Kidney capillary endothelial cell (primary cell): Measurements from ENCODE around the gene PDE1A.

Experiments used
- DNase-seq: peaks from one replicate; pipeline ENCODE4 v3.0.0-alpha.2; 2018; ENCODE audit warnings: low spot score

PDE1A gene

GRCh38 chr2:182426918-182427240 is at the start of gene PDE1A:
TSS of gene PDE1A (minus strand) at chr2:182427036.
- DNase-seq: no peak

GRCh38 chr2:182473635-182474034 is 46.8 kb upstream of the PDE1A start:
- DNase-seq: no peak

- DNase-seq: no peak
These were observed 36.9 kb upstream of the PDE1A start for GRCh38 chr2:182463760-182464159.

GRCh38 chr2:182456784-182457183 is 29.9 kb upstream of the PDE1A start:
- DNase-seq: no peak

GRCh38 chr2:182452456-182452990 is 25.7 kb upstream of the PDE1A start:
- no peak for DNase-seq

- DNase-seq: no peak
These were observed 21.5 kb upstream of the PDE1A start for GRCh38 chr2:182448371-182448770.

- DNase-seq: no peak
These were observed 21.0 kb upstream of the PDE1A start for GRCh38 chr2:182447863-182448262.

GRCh38 chr2:182447163-182447562 is 20.3 kb upstream of the PDE1A start:
- no peak for DNase-seq

- DNase-seq: no peak
These were observed 19.3 kb upstream of the PDE1A start for GRCh38 chr2:182446087-182446486.

- DNase-seq: no peak
These were observed 18.6 kb upstream of the PDE1A start for GRCh38 chr2:182445391-182445965.

- DNase-seq: no peak
These were observed 18.0 kb upstream of the PDE1A start for GRCh38 chr2:182444806-182445205.

GRCh38 chr2:182444170-182444569 is 17.3 kb upstream of the PDE1A start:
- DNase-seq: no peak

- no peak for DNase-seq
These were observed 9.4 kb upstream of the PDE1A start for GRCh38 chr2:182436252-182436651.

GRCh38 chr2:182435754-182436153 is 8.9 kb upstream of the PDE1A start:
- no peak for DNase-seq

GRCh38 chr2:182432051-182432450 is 5.2 kb upstream of the PDE1A start:
- no peak for DNase-seq

GRCh38 chr2:182428476-182428875 is 1.6 kb upstream of the PDE1A start:
- DNase-seq: no peak

GRCh38 chr2:182426082-182426917 is 536 bp downstream of the PDE1A start:
- DNase-seq: no peak

- no peak for DNase-seq
These were observed 4.0 kb downstream of the PDE1A start for GRCh38 chr2:182422864-182423263.

GRCh38 chr2:182420669-182421068 is 6.2 kb downstream of the PDE1A start:
- no peak for DNase-seq

GRCh38 chr2:182416861-182417260 is 10.0 kb downstream of the PDE1A start:
- no peak for DNase-seq

- DNase-seq: no peak
These were observed 10.6 kb downstream of the PDE1A start for GRCh38 chr2:182416191-182416590.

GRCh38 chr2:182415771-182416170 is 11.1 kb downstream of the PDE1A start:
- no peak for DNase-seq

GRCh38 chr2:182412858-182413257 is 14.0 kb downstream of the PDE1A start:
- no peak for DNase-seq

GRCh38 chr2:182410120-182410519 is 16.7 kb downstream of the PDE1A start:
- no peak for DNase-seq
